Occipital lobe (tissue), 2 donors: Measurements from ENCODE around the gene KIF19. TPM values are rescaled to one million over a fixed set of nuclear protein-coding genes. Genes with fewer than 3 reads are reported as not detected.
A peak's percentile ranks its signal among the peaks of the same experiment; 100 is the strongest.

Source experiments
- DNase-seq: peaks from one replicate; lab custom pipeline; 2025; lab: John Stamatoyannopoulos, UW
- total RNA-seq: library from RNA; depleted of rRNA; stranded (reverse); fragments of >200 nt; gene quantifications from one replicate; pipeline ENCODE4 v1.2.3, GENCODE V29; 2014

KIF19 gene
- total RNA-seq, 1 donor from 2014 or later, result not detected

- peak; percentile 9 for DNase-seq
Measured at GRCh38 chr17:74361230-74362068, 35.4 kb downstream of the KIF19 start, which contains the start of gene BTBD17. Gene BTBD17, minus strand, starts transcription at chr17:74361868. Its CDS starts 49 bp downstream, at chr17:74361819.

GRCh38 chr17:74362069-74362405 lies 36.0 kb downstream of the KIF19 start:
- DNase-seq, result no peak

GRCh38 chr17:74362810-74363498 lies 36.9 kb downstream of the KIF19 start:
- no peak for DNase-seq

GRCh38 chr17:74367206-74367605 lies 41.2 kb downstream of the KIF19 start, which contains the start of gene GPR142:
Gene GPR142, plus strand, starts transcription at chr17:74367506. Its CDS starts 2,035 bp downstream, at chr17:74369541.
- DNase-seq, result no peak

- peak; percentile 74 for DNase-seq
Measured at GRCh38 chr17:74368341-74369081, 42.5 kb downstream of the KIF19 start.

GRCh38 chr17:74369221-74369620 lies 43.2 kb downstream of the KIF19 start:
- no peak for DNase-seq

- DNase-seq, result no peak
Measured at GRCh38 chr17:74369665-74370490, 43.9 kb downstream of the KIF19 start.

- no peak for DNase-seq
Measured at GRCh38 chr17:74371653-74372147, 45.7 kb downstream of the KIF19 start.

GRCh38 chr17:74372426-74372825 lies 46.4 kb downstream of the KIF19 start:
- DNase-seq, result no peak

- peak; percentile 63 for DNase-seq
Measured at GRCh38 chr17:74373838-74374606, 48.0 kb downstream of the KIF19 start.

GRCh38 chr17:74374858-74375257 lies 48.8 kb downstream of the KIF19 start:
- no peak for DNase-seq

GRCh38 chr17:74379495-74380085 lies 53.6 kb downstream of the KIF19 start:
- peak; percentile 65 for DNase-seq

- no peak for DNase-seq
Measured at GRCh38 chr17:74380086-74380958, 54.3 kb downstream of the KIF19 start.

GRCh38 chr17:74380959-74381808 lies 55.2 kb downstream of the KIF19 start:
- no peak for DNase-seq

- DNase-seq, result no peak
Measured at GRCh38 chr17:74383141-74383540, 57.1 kb downstream of the KIF19 start.

- no peak for DNase-seq
Measured at GRCh38 chr17:74385201-74385600, 59.2 kb downstream of the KIF19 start.

- no peak for DNase-seq
Measured at GRCh38 chr17:74386386-74386785, 60.4 kb downstream of the KIF19 start.
